Large intestine (tissue), 12 donors: ENCODE measurements around the gene ELP5. TPM values are rescaled to one million over a fixed set of nuclear protein-coding genes. Genes with fewer than 3 reads are reported as not detected.
A peak's percentile ranks its signal among the peaks of the same experiment; 100 is the strongest.

Experiments
- DNase-seq, 2 donors: peaks; one replicate each; pipeline versions ENCODE4 v3.0.0 to v3.0.0-alpha.2; 2013
- H3K27ac ChIP-seq: one replicate; pipeline ENCODE4 v1.5.1; 2013; ENCODE audit warnings: low read length
- H3K27me3 ChIP-seq: 2 replicates; pipeline ENCODE4 v1.6.1; 2013; ENCODE audit warnings: low read length; ENCODE audit not compliant: control insufficient read depth, insufficient read depth
- H3K36me3 ChIP-seq: 2 replicates; pipeline ENCODE4 v1.6.1; 2013; ENCODE audit warnings: low read length; ENCODE audit not compliant: control insufficient read depth, insufficient read depth
- H3K4me1 ChIP-seq: one replicate; pipeline ENCODE4 v1.6.1; 2013; ENCODE audit warnings: low read length; ENCODE audit not compliant: control insufficient read depth, insufficient read depth
- H3K4me3 ChIP-seq: one replicate; pipeline ENCODE4 v1.5.1; 2013; ENCODE audit warnings: low read length
- H3K9me3 ChIP-seq: one replicate; pipeline ENCODE4 v1.6.1; 2013; ENCODE audit warnings: mild to moderate bottlenecking, low read depth, low read length, moderate library complexity; ENCODE audit not compliant: control insufficient read depth
- WGBS: methylation state at CpG from one replicate; pipeline ENCODE4 v1.1.5; 2013; ENCODE audit warnings: low lambda C conversion rate; ENCODE audit not compliant: insufficient coverage; 5-methylcytosine and 5-hydroxymethylcytosine counted together
- long read RNA-seq, 11 donors: transcript quantifications; one replicate each; lab custom pipeline, GENCODE V29; 2026
- polyA plus RNA-seq: library from polyadenylated mRNA; unstranded; fragments of 120-200 nt; gene quantifications from one replicate; pipeline ENCODE4 v1.2.1, GENCODE V29; 2013

The ELP5 gene
- polyA plus RNA-seq, result 45.8 TPM
- long read RNA-seq, donor 1, partial matches to known transcripts, result 72 of 234 reads
- long read RNA-seq, donor 1, other reads (novel, unspliced or antisense), result 156 of 234 reads
- long read RNA-seq, donor 2, transcript ELP5-210 (4 exons, 687 nt), result major isoform, 9 of 246 reads
- long read RNA-seq, donor 2, transcript ELP5-204 (8 exons, 1,423 nt), result minor isoform, 6 of 246 reads
- long read RNA-seq, donor 2, partial matches to known transcripts, result 226 of 246 reads
- long read RNA-seq, donor 2, other reads (novel, unspliced or antisense), result 0 of 246 reads
- long read RNA-seq, donor 3, result 0 reads
- long read RNA-seq, donor 4, transcript ELP5-210 (4 exons, 687 nt), result major isoform, 5 of 8 reads
- long read RNA-seq, donor 4, partial matches to known transcripts, result 0 of 8 reads
- long read RNA-seq, donor 4, other reads (novel, unspliced or antisense), result 0 of 8 reads
- long read RNA-seq, donor 5, transcript ELP5-204 (8 exons, 1,423 nt), result major isoform, 7 of 9 reads
- long read RNA-seq, donor 5, partial matches to known transcripts, result 0 of 9 reads
- long read RNA-seq, donor 5, other reads (novel, unspliced or antisense), result 0 of 9 reads
- long read RNA-seq, donor 6, transcript ELP5-204 (8 exons, 1,423 nt), result minor isoform, 6 of 366 reads
- long read RNA-seq, donor 6, transcript ELP5-210 (4 exons, 687 nt), result major isoform, 9 of 366 reads
- long read RNA-seq, donor 6, partial matches to known transcripts, result 138 of 366 reads
- long read RNA-seq, donor 6, other reads (novel, unspliced or antisense), result 206 of 366 reads
- long read RNA-seq, donor 7, transcript ELP5-210 (4 exons, 687 nt), result major isoform, 7 of 184 reads
- long read RNA-seq, donor 7, partial matches to known transcripts, result 97 of 184 reads
- long read RNA-seq, donor 7, other reads (novel, unspliced or antisense), result 74 of 184 reads
- long read RNA-seq, donor 8, transcript ELP5-204 (8 exons, 1,423 nt), result minor isoform, 6 of 495 reads
- long read RNA-seq, donor 8, transcript ELP5-210 (4 exons, 687 nt), result major isoform, 43 of 495 reads
- long read RNA-seq, donor 8, transcript ELP5-213 (3 exons, 510 nt), result minor isoform, 5 of 495 reads
- long read RNA-seq, donor 8, partial matches to known transcripts, result 129 of 495 reads
- long read RNA-seq, donor 8, other reads (novel, unspliced or antisense), result 312 of 495 reads
- long read RNA-seq, donor 9, transcript ELP5-210 (4 exons, 687 nt), result major isoform, 40 of 55 reads
- long read RNA-seq, donor 9, transcript ELP5-204 (8 exons, 1,423 nt), result minor isoform, 5 of 55 reads
- long read RNA-seq, donor 9, partial matches to known transcripts, result 9 of 55 reads
- long read RNA-seq, donor 9, other reads (novel, unspliced or antisense), result 0 of 55 reads
- long read RNA-seq, donor 10, transcript ELP5-204 (8 exons, 1,423 nt), result major isoform, 18 of 22 reads
- long read RNA-seq, donor 10, partial matches to known transcripts, result 0 of 22 reads
- long read RNA-seq, donor 10, other reads (novel, unspliced or antisense), result 0 of 22 reads
- long read RNA-seq, donor 11, transcript ELP5-210 (4 exons, 687 nt), result major isoform, 12 of 25 reads
- long read RNA-seq, donor 11, transcript ELP5-204 (8 exons, 1,423 nt), result minor isoform, 9 of 25 reads
- long read RNA-seq, donor 11, partial matches to known transcripts, result 0 of 25 reads
- long read RNA-seq, donor 11, other reads (novel, unspliced or antisense), result 0 of 25 reads

- peak within 1 kb of the TSS; percentile 67 for H3K4me3 ChIP-seq
- peak; percentile 93 to 96 for DNase-seq
- H3K36me3 ChIP-seq, result peaks cover 32% of the 10 kb centered on the region
- H3K27ac ChIP-seq, result peak within 1 kb of the TSS; percentile 94
- H3K27me3 ChIP-seq, result no peaks in the 10 kb centered on the region
- H3K4me1 ChIP-seq, result peaks cover 22% of the 10 kb centered on the region
- no peaks in the 10 kb centered on the region for H3K9me3 ChIP-seq
- no CpG with 5 or more reads among the region's 55 CpGs for WGBS
Measured at GRCh38 chr17:7252176-7253043, at the start of gene ELP5. Gene ELP5 (plus strand): TSS chr17:7252215. CDS start chr17:7252551, 336 bp downstream.

- Histone ChIP-seq H3K36me3 (peaks cover 8% of the 10 kb centered on the region), H3K9me3 (no peaks in the 10 kb centered on the region), H3K27me3 (peaks cover 18% of the 10 kb centered on the region), H3K4me3 (no peak overlapping the region), H3K4me1 (peaks cover 13% of the 10 kb centered on the region), H3K27ac (no peak overlapping the region)
- DNase-seq, result no peak
- no CpG with 5 or more reads among the region's 16 CpGs for WGBS
Measured at GRCh38 chr17:7203391-7203790, 48.6 kb upstream of the ELP5 start.

GRCh38 chr17:7204336-7204735 is 47.7 kb upstream of the ELP5 start:
- Histone ChIP-seq H3K4me3 (peak overlapping the region; percentile 62), H3K36me3 (peaks cover 8% of the 10 kb centered on the region), H3K27me3 (peaks cover 26% of the 10 kb centered on the region), H3K27ac (peak overlapping the region; percentile 69), H3K9me3 (no peaks in the 10 kb centered on the region), H3K4me1 (peaks cover 13% of the 10 kb centered on the region)
- DNase-seq, result no peak
- no CpG with 5 or more reads among the region's 15 CpGs for WGBS

- peak overlapping the region; percentile 62 for H3K4me3 ChIP-seq
- H3K9me3 ChIP-seq, result no peaks in the 10 kb centered on the region
- H3K36me3 ChIP-seq, result peaks cover 8% of the 10 kb centered on the region
- peaks cover 28% of the 10 kb centered on the region for H3K27me3 ChIP-seq
- peak overlapping the region; percentile 69 for H3K27ac ChIP-seq
- WGBS, result no CpG with 5 or more reads among the region's 34 CpGs
- DNase-seq, result peak; percentile 82 to 86
- peaks cover 13% of the 10 kb centered on the region for H3K4me1 ChIP-seq
Measured at GRCh38 chr17:7204828-7205461, 47.1 kb upstream of the ELP5 start.

- Histone ChIP-seq H3K36me3 (peaks cover 8% of the 10 kb centered on the region), H3K4me3 (peak overlapping the region; percentile 62), H3K27ac (peak overlapping the region; percentile 69), H3K27me3 (peaks cover 35% of the 10 kb centered on the region), H3K4me1 (peaks cover 13% of the 10 kb centered on the region), H3K9me3 (no peaks in the 10 kb centered on the region)
- 36% methylated on average over 3 of the region's 15 CpGs for WGBS
- DNase-seq, result no peak
Measured at GRCh38 chr17:7205561-7205960, 46.5 kb upstream of the ELP5 start.

- Histone ChIP-seq H3K4me1 (peaks cover 13% of the 10 kb centered on the region), H3K27ac (no peak overlapping the region), H3K27me3 (peaks cover 49% of the 10 kb centered on the region), H3K9me3 (no peaks in the 10 kb centered on the region), H3K4me3 (no peak overlapping the region), H3K36me3 (peaks cover 6% of the 10 kb centered on the region)
- whole genome bisulfite sequencing, result 80% methylated on average over 1 of the region's 24 CpGs
- no peak for DNase-seq
Measured at GRCh38 chr17:7207120-7208001, 44.7 kb upstream of the ELP5 start.

- no peak for DNase-seq
- Histone ChIP-seq H3K4me1 (peaks cover 13% of the 10 kb centered on the region), H3K27ac (no peak overlapping the region), H3K4me3 (no peak overlapping the region), H3K36me3 (no peaks in the 10 kb centered on the region), H3K27me3 (peaks cover 53% of the 10 kb centered on the region), H3K9me3 (no peaks in the 10 kb centered on the region)
- WGBS, result no CpG with 5 or more reads among the region's 21 CpGs
Measured at GRCh38 chr17:7208027-7208571, 43.9 kb upstream of the ELP5 start.
